ENCODE data around the gene RNF2. TPM values are rescaled to one million over a fixed set of nuclear protein-coding genes. Genes with fewer than 3 reads are reported as not detected.

RNF2 gene
- polyA plus RNA-seq, 1 donor from 2014 or later = 49.2 TPM

DNA sequence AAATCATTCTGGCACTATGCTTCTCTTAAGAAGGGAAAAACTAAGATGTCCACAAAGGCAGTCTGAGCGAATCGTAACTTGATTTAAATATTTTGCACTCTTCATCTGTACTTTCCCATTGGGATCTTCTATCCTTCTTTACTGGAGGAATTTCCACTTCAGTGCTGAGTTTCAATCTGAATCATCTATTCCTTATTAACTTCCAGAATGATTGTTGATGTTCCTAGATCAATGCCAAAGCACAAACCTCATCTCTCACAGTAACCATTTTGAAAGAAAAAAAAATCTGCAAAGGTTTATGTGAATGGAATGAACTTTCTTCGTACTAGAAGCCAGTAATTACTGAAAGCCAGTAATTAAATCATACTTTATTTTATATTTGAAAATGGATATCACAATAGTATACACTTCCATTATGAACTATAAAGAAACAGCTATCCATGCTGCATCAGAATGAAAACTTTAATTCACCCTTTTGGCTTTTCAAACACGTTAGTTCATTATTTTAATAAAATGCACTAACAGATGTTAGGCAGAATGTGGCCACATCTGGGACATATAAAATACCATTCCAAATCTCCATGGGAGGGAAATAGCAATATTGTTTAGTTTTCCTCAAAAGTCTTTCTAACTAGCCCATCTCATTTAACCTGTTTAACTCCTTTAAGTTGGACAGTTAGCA is 5.5 kb upstream of the RNF2 start:
- no peak overlapping the region for H2AFZ ChIP-seq (ENCODE audit: low read depth, low read length)
- no peak overlapping the region for H3K4me2 ChIP-seq (ENCODE audit: low read length)
- no peak for TF ChIP-seq TAF1 (IDR thresholded peaks at IDR 0.05; ENCODE audit: low read depth)
- TF ChIP-seq MXI1 (conservative IDR thresholded peaks at IDR 0.05; ENCODE audit: poor library complexity, severe bottlenecking) = no peak
- no peak for TF ChIP-seq SMC3 (conservative IDR thresholded peaks at IDR 0.05; ENCODE audit: poor library complexity)
- TF ChIP-seq RAD21 (conservative IDR thresholded peaks at IDR 0.05) = no peak
- no peak for TF ChIP-seq REST (IDR thresholded peaks at IDR 0.05; ENCODE audit: borderline replicate concordance)
- no peak for TF ChIP-seq EZH2 (IDR thresholded peaks at IDR 0.05; ENCODE audit: borderline replicate concordance, insufficient read depth, low read length, poor library complexity, severe bottlenecking)
- TF ChIP-seq EP300 (conservative IDR thresholded peaks at IDR 0.05; ENCODE audit: poor library complexity, severe bottlenecking) = no peak
- TF ChIP-seq, protein P1, sequence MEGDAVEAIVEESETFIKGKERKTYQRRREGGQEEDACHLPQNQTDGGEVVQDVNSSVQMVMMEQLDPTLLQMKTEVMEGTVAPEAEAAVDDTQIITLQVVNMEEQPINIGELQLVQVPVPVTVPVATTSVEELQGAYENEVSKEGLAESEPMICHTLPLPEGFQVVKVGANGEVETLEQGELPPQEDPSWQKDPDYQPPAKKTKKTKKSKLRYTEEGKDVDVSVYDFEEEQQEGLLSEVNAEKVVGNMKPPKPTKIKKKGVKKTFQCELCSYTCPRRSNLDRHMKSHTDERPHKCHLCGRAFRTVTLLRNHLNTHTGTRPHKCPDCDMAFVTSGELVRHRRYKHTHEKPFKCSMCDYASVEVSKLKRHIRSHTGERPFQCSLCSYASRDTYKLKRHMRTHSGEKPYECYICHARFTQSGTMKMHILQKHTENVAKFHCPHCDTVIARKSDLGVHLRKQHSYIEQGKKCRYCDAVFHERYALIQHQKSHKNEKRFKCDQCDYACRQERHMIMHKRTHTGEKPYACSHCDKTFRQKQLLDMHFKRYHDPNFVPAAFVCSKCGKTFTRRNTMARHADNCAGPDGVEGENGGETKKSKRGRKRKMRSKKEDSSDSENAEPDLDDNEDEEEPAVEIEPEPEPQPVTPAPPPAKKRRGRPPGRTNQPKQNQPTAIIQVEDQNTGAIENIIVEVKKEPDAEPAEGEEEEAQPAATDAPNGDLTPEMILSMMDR (IDR thresholded peaks at IDR 0.05; ENCODE audit: poor library complexity, severe bottlenecking) = no peak
- TF ChIP-seq POLR2AphosphoS5 (IDR thresholded peaks at IDR 0.05) = no peak
- H3K27ac ChIP-seq (ENCODE audit: low read length) = no peak overlapping the region
- H3F3A ChIP-seq (ENCODE audit: insufficient read depth, low read length, poor library complexity, severe bottlenecking) = no peaks in the 10 kb centered on the region
- no peak overlapping the region for H3K4me3 ChIP-seq (ENCODE audit: low read length)
- no peaks in the 10 kb centered on the region for H3K36me3 ChIP-seq (ENCODE audit: insufficient read depth, low read length)
- H3K9me3 ChIP-seq (ENCODE audit: low read length) = no peaks in the 10 kb centered on the region
- no peaks in the 10 kb centered on the region for H4K20me1 ChIP-seq (ENCODE audit: insufficient read depth)
- no peaks in the 10 kb centered on the region for H3K27me3 ChIP-seq (ENCODE audit: insufficient read depth, low read depth, low read length)
- H3K9me2 ChIP-seq (ENCODE audit: insufficient read depth, low read length) = no peaks in the 10 kb centered on the region
- H3K9ac ChIP-seq (ENCODE audit: low read length) = no peak overlapping the region
- no peaks in the 10 kb centered on the region for H3K79me2 ChIP-seq (replicated peaks; ENCODE audit: insufficient read depth, low read length)

GRCh38 chr1:185040408-185040735 is 5.0 kb upstream of the RNF2 start:
- H4K20me1 ChIP-seq (ENCODE audit: insufficient read depth) = no peaks in the 10 kb centered on the region
- TF ChIP-seq MXI1 (conservative IDR thresholded peaks at IDR 0.05; ENCODE audit: poor library complexity, severe bottlenecking) = no peak
- no peak for TF ChIP-seq SMC3 (conservative IDR thresholded peaks at IDR 0.05; ENCODE audit: poor library complexity)
- TF ChIP-seq EP300 (conservative IDR thresholded peaks at IDR 0.05; ENCODE audit: poor library complexity, severe bottlenecking) = no peak
- no peak for TF ChIP-seq RAD21 (conservative IDR thresholded peaks at IDR 0.05)
- TF ChIP-seq REST (IDR thresholded peaks at IDR 0.05; ENCODE audit: borderline replicate concordance) = no peak
- TF ChIP-seq, protein P1 (IDR thresholded peaks at IDR 0.05; ENCODE audit: poor library complexity, severe bottlenecking) = no peak
- TF ChIP-seq TAF1 (IDR thresholded peaks at IDR 0.05; ENCODE audit: low read depth) = no peak
- no peak for TF ChIP-seq POLR2AphosphoS5 (IDR thresholded peaks at IDR 0.05)
- TF ChIP-seq EZH2 (IDR thresholded peaks at IDR 0.05; ENCODE audit: borderline replicate concordance, insufficient read depth, low read length, poor library complexity, severe bottlenecking) = no peak
- no peak overlapping the region for H3K4me3 ChIP-seq (ENCODE audit: low read length)
- no peak overlapping the region for H3K9ac ChIP-seq (ENCODE audit: low read length)
- no peak overlapping the region for H3K4me2 ChIP-seq (ENCODE audit: low read length)
- H3K27ac ChIP-seq (ENCODE audit: low read length) = no peak overlapping the region
- no peak overlapping the region for H2AFZ ChIP-seq (ENCODE audit: low read depth, low read length)
- H3K9me3 ChIP-seq (ENCODE audit: low read length) = no peaks in the 10 kb centered on the region
- H3K79me2 ChIP-seq (replicated peaks; ENCODE audit: insufficient read depth, low read length) = no peaks in the 10 kb centered on the region
- no peaks in the 10 kb centered on the region for H3K27me3 ChIP-seq (ENCODE audit: insufficient read depth, low read depth, low read length)
- no peaks in the 10 kb centered on the region for H3K9me2 ChIP-seq (ENCODE audit: insufficient read depth, low read length)
- no peaks in the 10 kb centered on the region for H3K36me3 ChIP-seq (ENCODE audit: insufficient read depth, low read length)
- H3F3A ChIP-seq (ENCODE audit: insufficient read depth, low read length, poor library complexity, severe bottlenecking) = no peaks in the 10 kb centered on the region
